ENCODE data around the gene PRKCH. TPM values are rescaled to one million over a fixed set of nuclear protein-coding genes. Genes with fewer than 3 reads are reported as not detected.

Gene PRKCH
- total and polyA plus RNA-seq, 7 experiments from 2014 or later = 191 to 359 (median 314) TPM

- no peak overlapping the region for H3K4me3 ChIP-seq (ENCODE audit: low read length)
- intact Hi-C loops (cut with micrococcal nuclease) = no loop called here
- CTCF ChIA-PET = no interaction called here
- H3K27ac ChIP-seq (ENCODE audit: low read depth, low read length) = no peak overlapping the region
- H3K4me3 Mint-ChIP-seq = peak overlapping the region in 2 of 10 donors; percentile 7 to 35
- H3K4me1 Mint-ChIP-seq = peaks cover 12 to 78% (median 24%) of the 10 kb centered on the region in 7 donors
- peaks cover 0 to 10% of the 10 kb centered on the region in 2 donors for H3K4me1 ChIP-seq (ENCODE audit: control insufficient read depth in 2 of 2, insufficient read depth in 2 of 2, low read length in 2 of 2)
- no peaks in the 10 kb centered on the region for H3K36me3 ChIP-seq (ENCODE audit: control insufficient read depth in 2 of 3, insufficient read depth in 3 of 3, low read length in 3 of 3)
- no peaks in the 10 kb centered on the region for H3K9me3 ChIP-seq (ENCODE audit: control insufficient read depth in 2 of 3, low read length in 3 of 3)
- DNase-seq = no peak
- no peaks in the 10 kb centered on the region for H3K27me3 ChIP-seq (ENCODE audit: control insufficient read depth in 2 of 2, insufficient read depth in 2 of 2, low read length in 2 of 2)
- peaks cover 0 to 30% (median 0%) of the 10 kb centered on the region in 5 donors for H3K36me3 Mint-ChIP-seq
- POLR2A ChIA-PET = interaction anchor here (1.4 kb wide), 1 partner anchor 10 kb away, joined by 3 read pairs; no protein-coding TSS in a partner anchor
- peak overlapping the region in 8 of 9 donors; percentile 19 to 87 (median 50) for H3K27ac Mint-ChIP-seq
- no peaks in the 10 kb centered on the region for H3K27me3 Mint-ChIP-seq
- H3K9me3 Mint-ChIP-seq = peaks cover 0 to 5% (median 0%) of the 10 kb centered on the region in 11 donors
- no peak for ATAC-seq
These were observed 242.7 kb downstream of the PRKCH start for GRCh38 chr14:61563880-61564617.

GRCh38 chr14:61564618-61565091, 243.3 kb downstream of the PRKCH start:
- Mint-ChIP-seq H3K27ac (peak overlapping the region in 4 of 9 donors; percentile 8 to 53 (median 32)), H3K27me3 (no peaks in the 10 kb centered on the region), H3K9me3 (peaks cover 0 to 5% (median 0%) of the 10 kb centered on the region in 11 donors), H3K4me3 (no peak overlapping the region), H3K4me1 (peaks cover 18 to 84% (median 30%) of the 10 kb centered on the region in 7 donors), H3K36me3 (peaks cover 0 to 30% (median 0%) of the 10 kb centered on the region in 5 donors)
- no peaks in the 10 kb centered on the region for H3K9me3 ChIP-seq (ENCODE audit: control insufficient read depth in 2 of 3, low read length in 3 of 3)
- ChIA-PET CTCF (no interaction called here), POLR2A (interaction anchor here (1.4 kb wide), 1 partner anchor 9 kb away, joined by 3 read pairs; no protein-coding TSS in a partner anchor)
- no peak overlapping the region for H3K4me3 ChIP-seq (ENCODE audit: low read length)
- no peaks in the 10 kb centered on the region for H3K27me3 ChIP-seq (ENCODE audit: control insufficient read depth in 2 of 2, insufficient read depth in 2 of 2, low read length in 2 of 2)
- DNase-seq (no peak), ATAC-seq (no peak)
- intact Hi-C loops (cut with micrococcal nuclease) = loop anchor here (5.0 kb wide), 2 partner anchors 98 to 153 kb away; no protein-coding TSS in a partner anchor
- H3K27ac ChIP-seq (ENCODE audit: low read depth, low read length) = no peak overlapping the region
- H3K36me3 ChIP-seq (ENCODE audit: control insufficient read depth in 2 of 3, insufficient read depth in 3 of 3, low read length in 3 of 3) = no peaks in the 10 kb centered on the region
- peaks cover 0 to 16% of the 10 kb centered on the region in 2 donors for H3K4me1 ChIP-seq (ENCODE audit: control insufficient read depth in 2 of 2, insufficient read depth in 2 of 2, low read length in 2 of 2)

DNA sequence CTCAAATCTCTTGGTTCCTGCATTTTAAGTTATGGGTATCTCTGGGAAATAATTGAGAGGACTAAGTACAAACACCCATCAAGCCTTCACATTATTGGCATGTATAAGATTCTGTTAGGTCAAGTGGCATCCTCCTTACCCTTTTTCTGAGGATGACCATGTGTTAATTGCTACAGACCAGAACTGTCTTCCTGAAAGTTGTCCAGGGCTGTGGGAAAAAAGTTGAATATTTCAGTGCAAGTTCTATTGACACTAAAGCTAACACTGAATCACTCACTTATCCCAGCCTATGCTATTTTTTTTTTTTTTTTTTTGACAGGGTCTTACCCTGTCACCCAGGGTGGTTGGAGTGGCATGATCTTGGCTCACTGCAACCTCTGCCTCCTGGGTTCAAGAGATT, 243.8 kb downstream of the PRKCH start:
- H3K9me3 ChIP-seq (ENCODE audit: control insufficient read depth in 2 of 3, low read length in 3 of 3) = no peaks in the 10 kb centered on the region
- POLR2A ChIA-PET = interaction anchor here (0.7 to 1.4 kb wide), 2 partner anchors 8 to 126 kb away, joined by 3 read pairs; no protein-coding TSS in a partner anchor
- H3K27ac ChIP-seq (ENCODE audit: low read depth, low read length) = no peak overlapping the region
- Mint-ChIP-seq H3K4me1 (peaks cover 24 to 85% (median 35%) of the 10 kb centered on the region in 7 donors), H3K27me3 (no peaks in the 10 kb centered on the region), H3K36me3 (peaks cover 0 to 30% (median 0%) of the 10 kb centered on the region in 5 donors), H3K9me3 (peaks cover 0 to 5% (median 0%) of the 10 kb centered on the region in 11 donors), H3K27ac (peak overlapping the region in 2 of 9 donors; percentile 14 to 46), H3K4me3 (no peak overlapping the region)
- H3K4me1 ChIP-seq (ENCODE audit: control insufficient read depth in 2 of 2, insufficient read depth in 2 of 2, low read length in 2 of 2) = peaks cover 0 to 21% of the 10 kb centered on the region in 2 donors
- no peak for DNase-seq
- intact Hi-C loops (cut with micrococcal nuclease) = loop anchor here (5.0 kb wide), 2 partner anchors 97 to 152 kb away; no protein-coding TSS in a partner anchor
- no peaks in the 10 kb centered on the region for H3K36me3 ChIP-seq (ENCODE audit: control insufficient read depth in 2 of 3, insufficient read depth in 3 of 3, low read length in 3 of 3)
- CTCF ChIA-PET = interaction anchor here (1.2 kb wide), 1 partner anchor 123 kb away, joined by 5 read pairs; no protein-coding TSS in a partner anchor
- H3K4me3 ChIP-seq (ENCODE audit: low read length) = no peak overlapping the region
- H3K27me3 ChIP-seq (ENCODE audit: control insufficient read depth in 2 of 2, insufficient read depth in 2 of 2, low read length in 2 of 2) = no peaks in the 10 kb centered on the region
- no peak for ATAC-seq

GRCh38 chr14:61565836-61566536, 244.6 kb downstream of the PRKCH start:
- intact Hi-C loops (cut with micrococcal nuclease) = loop anchor here (5.0 kb wide), 2 partner anchors 96 to 151 kb away; no protein-coding TSS in a partner anchor
- Histone ChIP-seq H3K27me3 (ENCODE audit: control insufficient read depth in 2 of 2, insufficient read depth in 2 of 2, low read length in 2 of 2) (no peaks in the 10 kb centered on the region), H3K27ac (ENCODE audit: low read depth, low read length) (no peak overlapping the region), H3K4me3 (ENCODE audit: low read length) (no peak overlapping the region), H3K4me1 (ENCODE audit: control insufficient read depth in 2 of 2, insufficient read depth in 2 of 2, low read length in 2 of 2) (peaks cover 0 to 29% of the 10 kb centered on the region in 2 donors), H3K9me3 (ENCODE audit: control insufficient read depth in 2 of 3, low read length in 3 of 3) (no peaks in the 10 kb centered on the region), H3K36me3 (ENCODE audit: control insufficient read depth in 2 of 3, insufficient read depth in 3 of 3, low read length in 3 of 3) (no peaks in the 10 kb centered on the region)
- DNase-seq = no peak
- peak overlapping the region in 3 of 9 donors; percentile 14 to 30 (median 29) for H3K27ac Mint-ChIP-seq
- POLR2A ChIA-PET = interaction anchor here (1.0 kb wide), 1 partner anchor 20 kb away, joined by 3 read pairs; no protein-coding TSS in a partner anchor
- ATAC-seq = no peak
- H3K36me3 Mint-ChIP-seq = peaks cover 0 to 30% (median 0%) of the 10 kb centered on the region in 5 donors
- CTCF ChIA-PET = interaction anchor here (1.2 kb wide), 1 partner anchor 122 kb away, joined by 5 read pairs; no protein-coding TSS in a partner anchor
- no peak overlapping the region for H3K4me3 Mint-ChIP-seq
- peaks cover 0 to 3% (median 0%) of the 10 kb centered on the region in 5 donors for H3K27me3 Mint-ChIP-seq
- H3K4me1 Mint-ChIP-seq = peaks cover 30 to 87% (median 42%) of the 10 kb centered on the region in 7 donors
- H3K9me3 Mint-ChIP-seq = peaks cover 0 to 5% (median 0%) of the 10 kb centered on the region in 11 donors

- Histone ChIP-seq H3K4me3 (ENCODE audit: low read length) (no peak overlapping the region), H3K27ac (ENCODE audit: low read depth, low read length) (no peak overlapping the region), H3K9me3 (ENCODE audit: control insufficient read depth in 2 of 3, low read length in 3 of 3) (no peaks in the 10 kb centered on the region), H3K27me3 (ENCODE audit: control insufficient read depth in 2 of 2, insufficient read depth in 2 of 2, low read length in 2 of 2) (no peaks in the 10 kb centered on the region), H3K36me3 (ENCODE audit: control insufficient read depth in 2 of 3, insufficient read depth in 3 of 3, low read length in 3 of 3) (no peaks in the 10 kb centered on the region), H3K4me1 (ENCODE audit: control insufficient read depth in 2 of 2, insufficient read depth in 2 of 2, low read length in 2 of 2) (peaks cover 0 to 30% of the 10 kb centered on the region in 2 donors)
- ATAC-seq = no peak
- POLR2A ChIA-PET = interaction anchor here (1.0 kb wide), 1 partner anchor 20 kb away, joined by 3 read pairs; no protein-coding TSS in a partner anchor
- Mint-ChIP-seq H3K27ac (peak overlapping the region in 3 of 9 donors; percentile 30 to 89 (median 40)), H3K4me1 (peaks cover 36 to 86% (median 44%) of the 10 kb centered on the region in 7 donors), H3K36me3 (peaks cover 0 to 30% (median 0%) of the 10 kb centered on the region in 5 donors), H3K4me3 (no peak overlapping the region), H3K9me3 (peaks cover 0 to 5% (median 0%) of the 10 kb centered on the region in 11 donors), H3K27me3 (peaks cover 0 to 8% (median 0%) of the 10 kb centered on the region in 5 donors)
- CTCF ChIA-PET = interaction anchor here (0.8 to 1.3 kb wide), 4 partner anchors 32 to 270 kb away, joined by 3 to 5 read pairs (median 4); no protein-coding TSS in a partner anchor
- no peak for DNase-seq
- intact Hi-C loops (cut with micrococcal nuclease) = loop anchor here (5.0 kb wide), 2 partner anchors 96 to 151 kb away; no protein-coding TSS in a partner anchor
These were observed 245.3 kb downstream of the PRKCH start for GRCh38 chr14:61566537-61567225.

Data from naive thymus-derived CD4-positive, alpha-beta T cell (primary cell).